Subcutaneous abdominal adipose tissue (tissue), 5 donors: ENCODE measurements around the gene UHMK1.
A peak's percentile ranks its signal among the peaks of the same experiment; 100 is the strongest.

ENCODE experiments used
- H3K27ac ChIP-seq: one replicate; pipeline ENCODE4 v1.7.0; 2013; ENCODE audit warnings: low read depth, mild to moderate bottlenecking, inconsistent platforms, low read length, moderate library complexity
- H3K27me3 ChIP-seq, 5 donors: one replicate each; pipeline ENCODE4 v1.7.0; 2013; ENCODE audit warnings: low read length in 5 of 5, inconsistent platforms in 1 of 5; ENCODE audit not compliant: control insufficient read depth in 5 of 5, insufficient read depth in 4 of 5
- H3K36me3 ChIP-seq, 5 donors: one replicate each; pipeline ENCODE4 v1.7.0; 2013; ENCODE audit warnings: low read length in 5 of 5; ENCODE audit not compliant: control insufficient read depth in 5 of 5, insufficient read depth in 5 of 5
- H3K4me1 ChIP-seq, 5 donors: one replicate each; pipeline ENCODE4 v1.7.0; 2013; ENCODE audit warnings: low read length in 5 of 5, mild to moderate bottlenecking in 3 of 5, moderate library complexity in 1 of 5; ENCODE audit not compliant: control insufficient read depth in 5 of 5, insufficient read depth in 5 of 5
- H3K4me3 ChIP-seq, 5 donors: one replicate each; pipeline ENCODE4 v1.7.0; 2013; ENCODE audit warnings: low read length in 5 of 5, low read depth in 1 of 5
- H3K9ac ChIP-seq, 5 donors: one replicate each; pipeline ENCODE4 v1.7.0; 2013; ENCODE audit warnings: low read length in 5 of 5, mild to moderate bottlenecking in 4 of 5, moderate library complexity in 3 of 5
- H3K9me3 ChIP-seq, 5 donors: one replicate each; pipeline ENCODE4 v1.7.0; 2013; ENCODE audit warnings: low read length in 5 of 5; ENCODE audit not compliant: control insufficient read depth in 5 of 5
- donor health status: healthy.
- donor health status: healthy.
- donor health status: healthy.
- donor health status: healthy.
- donor health status: healthy.

UHMK1 gene

DNA sequence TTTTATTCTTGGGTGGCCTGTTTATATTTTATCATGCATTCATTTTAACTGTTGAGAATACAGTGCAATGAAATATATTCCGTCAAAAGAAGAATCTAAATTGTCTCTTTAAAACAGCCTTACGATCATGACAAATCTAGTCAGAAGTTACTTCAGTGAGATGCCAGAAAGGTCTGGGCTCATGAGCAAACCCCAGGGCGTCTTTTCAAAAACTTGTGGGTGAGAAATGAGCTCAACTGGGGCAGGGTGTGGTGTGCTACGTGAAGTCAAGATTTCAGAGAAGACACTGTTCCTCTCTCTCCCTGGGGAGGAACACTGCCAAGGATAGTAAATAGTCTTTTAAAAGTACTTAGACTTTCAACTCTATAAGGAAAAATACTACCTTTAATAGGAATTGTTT, 50.6 kb downstream of the UHMK1 start:
- H3K4me3 ChIP-seq, result no peak overlapping the region
- no peaks in the 10 kb centered on the region for H3K27me3 ChIP-seq
- peaks cover 0 to 37% (median 20%) of the 10 kb centered on the region in 5 donors for H3K4me1 ChIP-seq
- H3K9ac ChIP-seq, result peak overlapping the region in 2 of 5 donors; percentile 25 to 56
- H3K36me3 ChIP-seq, result no peaks in the 10 kb centered on the region
- peaks cover 0 to 5% (median 4%) of the 10 kb centered on the region in 5 donors for H3K9me3 ChIP-seq
- H3K27ac ChIP-seq, result peak overlapping the region; percentile 74

GRCh38 chr1:162549001-162549400, 51.4 kb downstream of the UHMK1 start:
- Histone ChIP-seq H3K36me3 (no peaks in the 10 kb centered on the region), H3K9me3 (no peaks in the 10 kb centered on the region), H3K4me1 (peaks cover under 1 to 42% (median 23%) of the 10 kb centered on the region in 5 donors), H3K4me3 (no peak overlapping the region), H3K27ac (peak overlapping the region; percentile 74), H3K27me3 (no peaks in the 10 kb centered on the region), H3K9ac (peak overlapping the region in 2 of 5 donors; percentile 25 to 56)

DNA sequence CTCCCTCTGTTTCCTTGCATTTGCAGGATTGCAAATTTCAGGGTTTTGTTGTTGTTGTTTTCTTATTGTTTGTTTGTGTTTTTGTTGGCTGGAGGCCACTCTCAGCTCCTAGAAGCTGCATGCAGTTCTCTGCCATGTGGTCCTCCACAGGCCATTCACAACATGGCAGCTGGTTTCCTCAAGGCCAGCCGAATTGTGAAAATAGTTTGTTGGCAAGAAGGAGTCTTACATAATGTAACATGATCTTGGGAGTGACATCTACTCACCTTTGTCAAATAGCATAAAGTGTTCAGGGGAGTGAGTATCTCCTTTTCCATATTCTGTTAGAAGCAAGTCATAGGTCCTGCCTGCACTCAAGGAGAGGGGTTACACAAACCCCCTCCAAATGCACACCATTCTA, 53.3 kb downstream of the UHMK1 start:
- H3K4me3 ChIP-seq, result no peak overlapping the region
- no peaks in the 10 kb centered on the region for H3K36me3 ChIP-seq
- H3K9ac ChIP-seq, result no peak overlapping the region
- H3K27ac ChIP-seq, result peak overlapping the region; percentile 86
- H3K9me3 ChIP-seq, result no peaks in the 10 kb centered on the region
- no peaks in the 10 kb centered on the region for H3K27me3 ChIP-seq
- peaks cover 5 to 51% (median 30%) of the 10 kb centered on the region in 5 donors for H3K4me1 ChIP-seq

GRCh38 chr1:162551969-162552683, 54.5 kb downstream of the UHMK1 start:
- Histone ChIP-seq H3K9ac (peak overlapping the region in 1 of 5 donors; percentile 70), H3K4me3 (no peak overlapping the region), H3K36me3 (no peaks in the 10 kb centered on the region), H3K27ac (peak overlapping the region; percentile 86), H3K9me3 (no peaks in the 10 kb centered on the region), H3K4me1 (peaks cover 5 to 51% (median 30%) of the 10 kb centered on the region in 5 donors), H3K27me3 (no peaks in the 10 kb centered on the region)

GRCh38 chr1:162552684-162553252, 55.1 kb downstream of the UHMK1 start:
- H3K27ac ChIP-seq, result peak overlapping the region; percentile 86
- H3K36me3 ChIP-seq, result no peaks in the 10 kb centered on the region
- H3K4me3 ChIP-seq, result no peak overlapping the region
- peaks cover 5 to 50% (median 30%) of the 10 kb centered on the region in 5 donors for H3K4me1 ChIP-seq
- H3K9ac ChIP-seq, result peak overlapping the region in 1 of 5 donors; percentile 70
- no peaks in the 10 kb centered on the region for H3K27me3 ChIP-seq
- H3K9me3 ChIP-seq, result no peaks in the 10 kb centered on the region

DNA sequence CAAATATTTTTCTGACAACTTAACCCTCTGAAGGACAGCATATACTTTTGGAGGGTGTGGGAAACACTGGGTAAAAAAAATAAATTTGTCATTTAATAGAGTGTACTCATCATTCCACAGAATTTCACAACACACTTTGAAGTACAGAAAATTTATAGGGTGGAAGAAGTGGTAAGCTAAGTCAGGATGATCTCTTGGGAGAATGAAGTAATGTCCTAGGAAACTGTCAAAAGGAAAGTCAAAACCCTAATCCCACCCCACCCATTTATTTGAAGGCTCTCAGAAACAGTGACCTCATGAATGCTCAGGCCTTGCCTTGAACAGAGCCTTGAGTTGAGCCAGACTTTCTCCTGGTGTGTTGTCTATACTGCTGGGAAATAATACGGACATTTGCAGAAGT, 56.6 kb downstream of the UHMK1 start:
- H3K9me3 ChIP-seq, result no peaks in the 10 kb centered on the region
- H3K9ac ChIP-seq, result peak overlapping the region in 2 of 5 donors; percentile 5 to 41
- no peaks in the 10 kb centered on the region for H3K36me3 ChIP-seq
- H3K4me1 ChIP-seq, result peaks cover 5 to 38% (median 27%) of the 10 kb centered on the region in 5 donors
- no peak overlapping the region for H3K4me3 ChIP-seq
- H3K27ac ChIP-seq, result peak overlapping the region; percentile 86
- no peaks in the 10 kb centered on the region for H3K27me3 ChIP-seq

DNA sequence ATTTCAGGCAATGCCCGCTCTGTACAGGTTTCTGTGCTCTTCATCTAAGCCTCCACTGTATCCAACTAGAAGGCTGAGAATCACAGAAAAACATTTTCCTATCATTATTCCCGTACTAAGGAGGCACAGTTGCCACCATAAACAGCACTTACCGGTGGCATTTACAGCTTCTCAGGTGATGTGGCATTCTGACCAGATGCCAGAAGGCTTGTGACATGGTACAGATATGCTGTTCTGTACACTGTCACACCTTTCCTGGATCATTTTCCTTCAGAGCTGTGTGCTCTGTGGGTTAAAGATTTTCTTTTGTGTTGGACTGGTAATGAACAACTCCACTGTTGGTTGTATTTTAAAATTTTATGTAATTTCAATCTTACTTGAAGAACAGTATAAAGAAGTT, 59.9 kb downstream of the UHMK1 start:
- H3K9ac ChIP-seq, result no peak overlapping the region
- H3K36me3 ChIP-seq, result no peaks in the 10 kb centered on the region
- no peaks in the 10 kb centered on the region for H3K27me3 ChIP-seq
- no peak overlapping the region for H3K4me3 ChIP-seq
- no peak overlapping the region for H3K27ac ChIP-seq
- H3K9me3 ChIP-seq, result no peaks in the 10 kb centered on the region
- H3K4me1 ChIP-seq, result peaks cover 9 to 35% (median 23%) of the 10 kb centered on the region in 5 donors

DNA sequence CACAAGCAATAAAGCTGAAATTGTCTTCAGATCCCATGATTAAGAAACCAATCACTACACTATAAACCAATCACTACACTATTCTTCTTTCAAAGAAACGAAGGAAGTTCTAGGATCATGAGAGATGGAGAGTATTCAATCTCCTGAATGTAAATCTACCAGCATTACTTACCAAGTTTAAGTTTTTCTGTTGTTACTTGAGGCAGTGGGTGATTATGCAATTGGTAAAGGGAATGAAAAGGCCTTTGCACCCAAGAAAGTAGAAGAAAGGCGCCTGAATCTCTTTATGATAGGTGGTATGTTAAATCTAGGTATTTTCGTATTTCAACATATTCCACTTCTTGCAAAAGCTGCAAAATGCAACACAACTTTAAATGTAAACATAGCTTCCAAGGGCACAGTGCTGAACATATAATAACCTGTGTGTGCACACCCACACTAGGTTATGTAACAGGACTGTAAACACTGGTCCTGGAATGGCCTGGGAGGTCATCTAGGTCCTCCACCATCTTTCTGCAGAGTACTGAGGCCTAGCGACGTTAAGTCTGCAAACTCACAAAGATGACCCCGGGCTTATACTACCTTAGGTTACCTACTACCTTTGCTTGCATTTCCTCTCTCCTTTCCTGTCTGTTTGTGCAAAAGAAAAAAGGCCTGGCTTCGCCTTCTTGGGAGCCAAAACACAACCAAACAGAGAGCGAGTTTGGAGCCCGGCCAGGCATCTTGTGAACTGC, 62.9 kb downstream of the UHMK1 start:
- Histone ChIP-seq H3K27me3 (no peaks in the 10 kb centered on the region), H3K27ac (peak overlapping the region; percentile 92), H3K4me3 (peak overlapping the region; percentile 63 to 96 (median 71)), H3K4me1 (peaks cover 4 to 40% (median 28%) of the 10 kb centered on the region in 5 donors), H3K9me3 (no peaks in the 10 kb centered on the region), H3K9ac (peak overlapping the region in 4 of 5 donors; percentile 6 to 82 (median 70)), H3K36me3 (no peaks in the 10 kb centered on the region)

DNA sequence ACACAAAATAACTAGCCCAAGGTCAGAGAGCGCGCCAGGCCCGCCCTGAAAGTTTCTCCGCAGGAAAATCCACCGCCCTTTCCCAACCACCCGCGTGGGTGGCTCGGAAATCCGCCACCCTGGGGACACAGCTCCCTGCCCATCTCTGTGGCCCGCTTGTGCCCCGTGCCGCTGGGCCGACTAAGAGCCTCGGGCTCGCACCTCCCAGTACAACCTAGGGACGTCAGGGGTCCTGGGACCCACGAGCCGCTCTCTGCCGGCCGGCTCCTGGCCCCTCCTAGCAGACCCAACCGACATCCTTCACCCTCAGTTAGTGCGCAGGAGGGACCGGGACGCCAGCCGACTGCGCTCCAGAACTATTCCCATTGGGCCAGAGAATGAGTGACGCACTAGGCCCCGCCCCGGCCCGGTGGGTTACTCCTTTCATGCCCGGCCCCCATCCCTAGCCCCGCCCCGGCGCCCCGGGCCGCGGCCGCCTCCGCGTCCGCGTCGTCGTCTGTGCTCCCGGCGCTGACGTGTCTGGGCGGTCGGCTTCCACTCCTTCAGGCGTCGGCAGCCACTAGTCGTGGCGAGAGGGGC, 63.5 kb downstream of the UHMK1 start:
- Histone ChIP-seq H3K4me3 (peak overlapping the region; percentile 67 to 96 (median 90)), H3K4me1 (peaks cover 4 to 42% (median 29%) of the 10 kb centered on the region in 5 donors), H3K27me3 (no peaks in the 10 kb centered on the region), H3K9me3 (no peaks in the 10 kb centered on the region), H3K9ac (peak overlapping the region in 4 of 5 donors; percentile 6 to 95 (median 74)), H3K36me3 (peaks cover 0 to 3% (median 2%) of the 10 kb centered on the region in 5 donors), H3K27ac (peak overlapping the region; percentile 97)
